Epithelial cell of esophagus (primary cell): ENCODE results near the gene FAM193A.
"Not testable (repeated sequence)": the region's sequence is repeated elsewhere in the genome, so short reads cannot be mapped to it uniquely, and the experiment has no call there.

ENCODE experiments used
- DNase-seq: peaks from one replicate; pipeline ENCODE4 v3.0.0; 2010; ENCODE audit warnings: low read depth
- H3K4me3 ChIP-seq: 2 replicates; pipeline ENCODE4 v1.5.1; 2011; ENCODE audit warnings: mild to moderate bottlenecking, low read length, control low read depth
- CTCF ChIP-seq: IDR thresholded peaks from 2 replicates; pipeline ENCODE4 v1.5.1; 2011; ENCODE audit warnings: low read depth, mild to moderate bottlenecking, low read length, control low read depth, inconsistent platforms; ENCODE audit not compliant: insufficient read depth; ENCODE audit errors: missing control alignments

FAM193A gene

GRCh38 chr4:2588259-2588658, 51.8 kb downstream of the FAM193A start:
- H3K4me3 ChIP-seq, result no peak overlapping the region

GRCh38 chr4:2591189-2591588, 54.7 kb downstream of the FAM193A start:
- TF ChIP-seq CTCF, result no peak
- H3K4me3 ChIP-seq, result no peak overlapping the region
- DNase-seq, result no peak

More at GRCh38 chr4:2588259-2588658, 51.8 kb downstream of the FAM193A start:
- DNase-seq, result no peak
- no peak for TF ChIP-seq CTCF

GRCh38 chr4:2592014-2592413, 55.6 kb downstream of the FAM193A start:
- not testable (repeated sequence) for H3K4me3 ChIP-seq, DNase-seq

GRCh38 chr4:2592572-2592971, 56.1 kb downstream of the FAM193A start:
- TF ChIP-seq CTCF, result no peak
- H3K4me3 ChIP-seq, result no peak overlapping the region

GRCh38 chr4:2593003-2593402, 56.6 kb downstream of the FAM193A start:
- no peak for TF ChIP-seq CTCF
- DNase-seq, result no peak
- no peak overlapping the region for H3K4me3 ChIP-seq

More at GRCh38 chr4:2592572-2592971, 56.1 kb downstream of the FAM193A start:
- no peak for DNase-seq

GRCh38 chr4:2595436-2595835, 59.0 kb downstream of the FAM193A start:
- DNase-seq, result no peak
- no peak overlapping the region for H3K4me3 ChIP-seq
- TF ChIP-seq CTCF, result no peak

- H3K4me3 ChIP-seq, result no peak overlapping the region
- DNase-seq, result no peak
- no peak for TF ChIP-seq CTCF
Observed at GRCh38 chr4:2595952-2596552, 59.6 kb downstream of the FAM193A start.
